ENCODE data around the gene SAMD14. TPM values are rescaled to one million over a fixed set of nuclear protein-coding genes. Genes with fewer than 3 reads are reported as not detected.

Gene SAMD14
- total RNA-seq, 1 experiment from 2014 or later = not detected

- no peak for DNase-seq (ENCODE audit: extremely low read depth, low read depth)
Observed at GRCh38 chr17:50149417-50150353, 19.7 kb upstream of the SAMD14 start.

GRCh38 chr17:50149091-50149416 lies 19.1 kb upstream of the SAMD14 start:
- DNase-seq (ENCODE audit: extremely low read depth, low read depth) = no peak

GRCh38 chr17:50148226-50149090 lies 18.5 kb upstream of the SAMD14 start:
- no peak for DNase-seq (ENCODE audit: extremely low read depth, low read depth)

- DNase-seq (ENCODE audit: extremely low read depth, low read depth) = no peak
Observed at GRCh38 chr17:50147841-50148225, 17.9 kb upstream of the SAMD14 start.

- no peak for DNase-seq (ENCODE audit: extremely low read depth, low read depth)
Observed at GRCh38 chr17:50146927-50147665, 17.1 kb upstream of the SAMD14 start.

- no peak for DNase-seq (ENCODE audit: extremely low read depth, low read depth)
Observed at GRCh38 chr17:50146230-50146926, 16.4 kb upstream of the SAMD14 start.

GRCh38 chr17:50145532-50146229 lies 15.7 kb upstream of the SAMD14 start:
- DNase-seq (ENCODE audit: extremely low read depth, low read depth) = no peak

- no peak for DNase-seq (ENCODE audit: extremely low read depth, low read depth)
Observed at GRCh38 chr17:50144845-50145531, 15.0 kb upstream of the SAMD14 start.

- no peak for DNase-seq (ENCODE audit: extremely low read depth, low read depth)
Observed at GRCh38 chr17:50144355-50144754, 14.4 kb upstream of the SAMD14 start.

GRCh38 chr17:50143461-50144176 lies 13.7 kb upstream of the SAMD14 start:
- DNase-seq (ENCODE audit: extremely low read depth, low read depth) = no peak

- DNase-seq (ENCODE audit: extremely low read depth, low read depth) = no peak
Observed at GRCh38 chr17:50141745-50142110, 11.8 kb upstream of the SAMD14 start.

GRCh38 chr17:50141026-50141744 lies 11.2 kb upstream of the SAMD14 start:
- no peak for DNase-seq (ENCODE audit: extremely low read depth, low read depth)

GRCh38 chr17:50139950-50140885 lies 10.3 kb upstream of the SAMD14 start:
- peak; percentile 72 for DNase-seq (ENCODE audit: extremely low read depth, low read depth)

- no peak for DNase-seq (ENCODE audit: extremely low read depth, low read depth)
Observed at GRCh38 chr17:50139185-50139783, 9.3 kb upstream of the SAMD14 start.

GRCh38 chr17:50137042-50137441 lies 7.1 kb upstream of the SAMD14 start:
- DNase-seq (ENCODE audit: extremely low read depth, low read depth) = no peak

- DNase-seq (ENCODE audit: extremely low read depth, low read depth) = no peak
Observed at GRCh38 chr17:50136096-50136687, 6.2 kb upstream of the SAMD14 start.
